GM10266 (cell line): ENCODE data around the gene CELSR1.
A peak's percentile ranks its signal among the peaks of the same experiment; 100 is the strongest.

Source experiments
- DNase-seq: peaks from one replicate; pipeline ENCODE4 v3.0.0; 2012; ENCODE audit errors: extremely low spot score
- CTCF ChIP-seq: IDR thresholded peaks from 2 replicates; pipeline ENCODE4 v1.5.1; 2012; ENCODE audit warnings: mild to moderate bottlenecking, low read depth; ENCODE audit not compliant: control insufficient read depth, insufficient read depth; ENCODE audit errors: missing control alignments

CELSR1 gene

GRCh38 chr22:46549563-46549840, 12.1 kb upstream of the CELSR1 start:
- no peak for TF ChIP-seq CTCF
- no peak for DNase-seq

- TF ChIP-seq CTCF = no peak
- no peak for DNase-seq
These were observed 10.4 kb upstream of the CELSR1 start for GRCh38 chr22:46547883-46548244.

GRCh38 chr22:46547179-46547882, 9.9 kb upstream of the CELSR1 start:
- no peak for DNase-seq
- no peak for TF ChIP-seq CTCF

GRCh38 chr22:46546466-46547178, 9.2 kb upstream of the CELSR1 start:
- no peak for DNase-seq
- no peak for TF ChIP-seq CTCF

- no peak for TF ChIP-seq CTCF
- DNase-seq = no peak
These were observed 7.8 kb upstream of the CELSR1 start for GRCh38 chr22:46545086-46545792.

GRCh38 chr22:46542011-46542985, 4.9 kb upstream of the CELSR1 start:
- DNase-seq = peak; percentile 92
- TF ChIP-seq CTCF = peak; percentile 98

GRCh38 chr22:46541536-46541935, 4.1 kb upstream of the CELSR1 start:
- DNase-seq = no peak
- TF ChIP-seq CTCF = no peak
